HUES6 (cell line): Measurements from ENCODE around the gene SALL4.

Experiments
- H3K27ac ChIP-seq: 2 replicates; pipeline ENCODE4 v1.7.0; 2013; ENCODE audit warnings: low read depth, mild to moderate bottlenecking, low read length, inconsistent platforms
- H3K27me3 ChIP-seq: 2 replicates; pipeline ENCODE4 v1.6.1; 2013; ENCODE audit warnings: low read length; ENCODE audit not compliant: control insufficient read depth, insufficient read depth
- H3K36me3 ChIP-seq: 2 replicates; pipeline ENCODE4 v1.6.1; 2013; ENCODE audit warnings: low read length; ENCODE audit not compliant: control insufficient read depth, insufficient read depth
- H3K4me1 ChIP-seq: 2 replicates; pipeline ENCODE4 v1.6.1; 2013; ENCODE audit warnings: low read length; ENCODE audit not compliant: control insufficient read depth, insufficient read depth
- H3K4me3 ChIP-seq: 2 replicates; pipeline ENCODE4 v1.5.1; 2013; ENCODE audit warnings: low read depth, low read length
- H3K9ac ChIP-seq: one replicate; pipeline ENCODE4 v1.6.1; 2013; ENCODE audit warnings: mild to moderate bottlenecking, low read length
- H3K9me3 ChIP-seq: 2 replicates; pipeline ENCODE4 v1.6.1; 2013; ENCODE audit warnings: low read depth, low read length; ENCODE audit not compliant: control insufficient read depth, insufficient read depth

SALL4 gene

GRCh38 chr20:51802170-51802751 lies at the start of gene SALL4:
Gene SALL4 (minus strand): TSS chr20:51802521. CDS start chr20:51802408, 113 bp downstream.
- peaks cover 21% of the 10 kb centered on the region for H3K4me1 ChIP-seq
- peak within 1 kb of the TSS; percentile 99 for H3K9ac ChIP-seq
- H3K4me3 ChIP-seq = peak within 1 kb of the TSS; percentile 74
- H3K36me3 ChIP-seq = peaks cover 1% of the 10 kb centered on the region
- H3K27ac ChIP-seq = peak within 1 kb of the TSS; percentile 99
- H3K9me3 ChIP-seq = no peaks in the 10 kb centered on the region
- H3K27me3 ChIP-seq = no peaks in the 10 kb centered on the region

DNA sequence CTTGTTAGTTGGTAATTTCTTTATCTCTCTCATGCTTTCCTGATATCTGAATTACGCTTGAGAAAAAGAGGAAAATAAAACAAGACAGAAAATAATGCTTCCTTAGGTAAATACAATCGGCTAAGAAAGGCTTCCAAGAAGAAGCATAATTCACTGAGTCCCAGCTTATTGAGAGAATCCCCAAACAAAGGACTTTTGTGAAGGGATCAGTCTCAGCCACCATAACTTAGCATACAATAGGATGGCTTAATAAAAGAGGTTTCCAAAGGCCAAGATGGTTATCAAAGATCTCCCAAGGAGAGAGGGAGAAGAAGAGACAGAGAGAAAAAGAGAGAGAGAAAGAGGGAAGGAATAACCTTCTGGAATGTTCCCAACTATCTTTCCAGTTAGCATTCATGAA lies 46.0 kb upstream of the SALL4 start:
- Histone ChIP-seq H3K27me3 (no peaks in the 10 kb centered on the region), H3K4me3 (no peak overlapping the region), H3K9me3 (no peaks in the 10 kb centered on the region), H3K27ac (no peak overlapping the region), H3K4me1 (0 out of 2 replicates have a peak, but pooled peaks cover 5% of the 10 kb centered on the region), H3K36me3 (no peaks in the 10 kb centered on the region), H3K9ac (no peak overlapping the region)

GRCh38 chr20:51840865-51841264 lies 38.5 kb upstream of the SALL4 start:
- Histone ChIP-seq H3K27ac (no peak overlapping the region), H3K36me3 (no peaks in the 10 kb centered on the region), H3K27me3 (no peaks in the 10 kb centered on the region), H3K9me3 (no peaks in the 10 kb centered on the region), H3K4me3 (no peak overlapping the region), H3K4me1 (no peaks in the 10 kb centered on the region), H3K9ac (no peak overlapping the region)

GRCh38 chr20:51837876-51838420 lies 35.6 kb upstream of the SALL4 start:
- Histone ChIP-seq H3K9ac (no peak overlapping the region), H3K36me3 (no peaks in the 10 kb centered on the region), H3K27ac (no peak overlapping the region), H3K4me3 (no peak overlapping the region), H3K4me1 (no peaks in the 10 kb centered on the region), H3K9me3 (no peaks in the 10 kb centered on the region), H3K27me3 (no peaks in the 10 kb centered on the region)

DNA sequence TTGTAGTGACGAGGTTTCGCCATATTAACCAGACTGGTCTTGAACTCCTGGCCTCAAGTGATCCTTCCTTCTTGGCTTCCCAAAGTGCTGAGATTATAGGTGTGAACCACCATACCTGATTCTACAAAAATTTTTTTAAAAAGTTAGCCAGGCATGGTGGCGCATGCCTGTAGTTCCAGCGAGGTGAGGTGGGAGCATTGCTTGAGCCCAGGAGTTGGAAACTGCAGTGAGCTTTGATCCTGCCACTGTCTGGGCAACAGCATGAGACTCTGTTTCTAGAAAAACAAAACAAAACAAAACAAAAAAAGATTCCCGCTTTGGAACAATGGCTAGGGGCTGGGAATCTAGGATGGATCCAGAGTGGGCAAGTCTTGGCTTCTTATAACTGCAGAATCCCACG lies 35.1 kb upstream of the SALL4 start:
- no peaks in the 10 kb centered on the region for H3K4me1 ChIP-seq

DNA sequence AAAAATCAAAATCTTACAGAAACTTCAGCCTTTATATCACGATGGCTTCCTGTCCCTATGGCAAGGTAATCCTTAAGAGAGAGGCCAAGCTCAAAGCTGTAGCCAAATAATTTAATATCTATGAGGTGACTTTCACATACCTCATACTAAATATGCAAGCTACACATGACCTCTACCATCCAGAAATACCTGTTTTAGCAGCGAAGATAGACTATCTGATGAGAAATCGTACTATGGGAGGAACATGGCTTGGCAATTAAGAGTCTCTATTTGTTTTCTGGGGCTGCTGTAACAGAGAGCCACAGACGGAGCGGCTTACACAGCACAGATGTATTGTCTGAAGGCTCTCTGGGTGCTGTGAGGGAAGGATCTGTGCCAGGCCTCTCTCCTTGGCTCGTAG lies 31.0 kb upstream of the SALL4 start:
- no peaks in the 10 kb centered on the region for H3K36me3 ChIP-seq
- no peaks in the 10 kb centered on the region for H3K9me3 ChIP-seq
- no peak overlapping the region for H3K4me3 ChIP-seq
- no peak overlapping the region for H3K9ac ChIP-seq
- no peaks in the 10 kb centered on the region for H3K27me3 ChIP-seq
- no peak overlapping the region for H3K27ac ChIP-seq
- H3K4me1 ChIP-seq = peaks cover 7% of the 10 kb centered on the region

More for the DNA sequence above, 35.1 kb upstream of the SALL4 start:
- Histone ChIP-seq H3K4me3 (no peak overlapping the region), H3K9me3 (no peaks in the 10 kb centered on the region), H3K27ac (no peak overlapping the region), H3K27me3 (no peaks in the 10 kb centered on the region), H3K9ac (no peak overlapping the region), H3K36me3 (no peaks in the 10 kb centered on the region)

GRCh38 chr20:51832276-51832675 lies 30.0 kb upstream of the SALL4 start:
- H3K4me3 ChIP-seq = no peak overlapping the region
- peaks cover 9% of the 10 kb centered on the region for H3K4me1 ChIP-seq
- no peaks in the 10 kb centered on the region for H3K9me3 ChIP-seq
- H3K9ac ChIP-seq = no peak overlapping the region
- no peaks in the 10 kb centered on the region for H3K27me3 ChIP-seq
- no peak overlapping the region for H3K27ac ChIP-seq
- H3K36me3 ChIP-seq = no peaks in the 10 kb centered on the region

DNA sequence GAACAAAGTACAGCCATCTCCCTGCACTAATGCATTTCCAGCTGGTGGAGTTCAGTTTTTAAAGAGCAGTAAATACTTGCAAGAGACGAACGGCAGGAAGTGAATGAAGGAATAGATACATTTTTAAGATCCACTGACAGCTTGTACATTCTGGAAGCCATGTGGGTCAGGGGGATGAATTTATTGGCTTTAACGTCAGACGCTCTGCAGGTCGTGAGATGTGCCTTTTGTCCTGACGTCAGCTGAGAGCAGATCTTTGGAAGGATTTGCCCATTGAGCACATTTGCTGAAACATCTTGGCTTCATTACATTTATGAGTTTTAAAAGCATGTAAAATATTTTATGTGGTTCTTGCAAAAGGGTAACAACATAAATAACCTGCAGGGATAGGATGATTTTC lies 29.5 kb upstream of the SALL4 start:
- H3K4me1 ChIP-seq = peaks cover 9% of the 10 kb centered on the region
- no peaks in the 10 kb centered on the region for H3K9me3 ChIP-seq
- H3K27me3 ChIP-seq = no peaks in the 10 kb centered on the region
- no peaks in the 10 kb centered on the region for H3K36me3 ChIP-seq
- no peak overlapping the region for H3K27ac ChIP-seq
- no peak overlapping the region for H3K4me3 ChIP-seq
- H3K9ac ChIP-seq = no peak overlapping the region

DNA sequence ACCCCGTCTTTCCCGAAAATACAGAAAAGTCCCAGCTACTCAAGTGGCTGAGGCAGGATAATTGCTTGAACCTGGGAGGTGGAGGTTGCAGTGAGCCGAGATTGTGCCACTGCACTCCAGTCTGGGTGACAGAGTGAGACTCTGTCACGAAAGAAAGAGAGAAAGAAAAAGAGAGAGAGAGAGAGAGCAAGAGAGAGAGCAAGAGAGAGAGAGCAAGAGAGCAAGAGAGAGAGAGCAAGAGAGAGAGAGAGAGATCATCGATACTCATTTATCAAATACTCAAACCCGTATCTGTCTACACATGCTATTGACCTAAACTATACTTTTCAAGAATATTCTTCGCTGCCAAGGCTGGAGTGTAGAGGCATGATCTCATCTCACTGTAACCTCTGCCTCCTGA lies 28.2 kb upstream of the SALL4 start:
- no peak overlapping the region for H3K27ac ChIP-seq

GRCh38 chr20:51828762-51829161 lies 26.4 kb upstream of the SALL4 start:
- Histone ChIP-seq H3K9me3 (no peaks in the 10 kb centered on the region), H3K27me3 (no peaks in the 10 kb centered on the region), H3K4me3 (no peak overlapping the region), H3K9ac (no peak overlapping the region), H3K4me1 (peaks cover 9% of the 10 kb centered on the region), H3K27ac (no peak overlapping the region), H3K36me3 (no peaks in the 10 kb centered on the region)

More for the DNA sequence above, 28.2 kb upstream of the SALL4 start:
- H3K36me3 ChIP-seq = no peaks in the 10 kb centered on the region
- H3K4me1 ChIP-seq = peaks cover 9% of the 10 kb centered on the region
- H3K27me3 ChIP-seq = no peaks in the 10 kb centered on the region
- no peaks in the 10 kb centered on the region for H3K9me3 ChIP-seq
- no peak overlapping the region for H3K4me3 ChIP-seq
- no peak overlapping the region for H3K9ac ChIP-seq

GRCh38 chr20:51826372-51826771 lies 24.1 kb upstream of the SALL4 start:
- Histone ChIP-seq H3K27ac (no peak overlapping the region), H3K4me3 (no peak overlapping the region), H3K9me3 (no peaks in the 10 kb centered on the region), H3K36me3 (no peaks in the 10 kb centered on the region), H3K9ac (no peak overlapping the region), H3K4me1 (peaks cover 9% of the 10 kb centered on the region), H3K27me3 (no peaks in the 10 kb centered on the region)
